Measurements from ENCODE around the gene CDC14A. TPM values are rescaled to one million over a fixed set of nuclear protein-coding genes. Genes with fewer than 3 reads are reported as not detected.

Gene CDC14A
- total and polyA plus RNA-seq, 2 experiments from 2014 or later: 7.3 to 14.5 TPM

DNA sequence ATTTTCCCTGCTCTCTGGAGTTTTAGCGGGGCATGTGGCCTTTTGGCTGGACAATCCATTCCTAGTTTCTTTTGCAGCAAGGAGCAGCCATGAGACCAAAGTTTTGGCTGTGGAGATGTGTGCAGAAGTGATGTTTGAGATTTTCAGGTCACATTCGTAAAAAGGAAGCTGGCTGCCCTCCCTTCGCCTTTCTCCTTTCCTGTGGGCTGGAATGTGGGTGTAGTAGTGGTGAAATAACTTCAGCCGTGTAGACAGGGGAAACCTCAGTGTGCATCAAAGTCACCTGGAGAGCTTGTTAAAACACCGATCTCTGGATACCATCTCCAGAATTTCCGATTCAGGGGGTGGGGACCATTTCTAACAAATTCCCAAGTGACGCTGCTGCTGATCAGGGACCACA, 180.3 kb downstream of the CDC14A start:
- H3K79me2 ChIP-seq: no peaks in the 10 kb centered on the region
- H4K20me1 ChIP-seq (ENCODE audit: insufficient read depth, poor library complexity, severe bottlenecking): no peaks in the 10 kb centered on the region
- H3K9me3 ChIP-seq (ENCODE audit: low read depth): no peaks in the 10 kb centered on the region
- WGBS (ENCODE audit: low lambda C conversion rate, missing lambda C conversion rate): 81% methylated on average over 7 of the region's 7 CpGs
- no peak for TF ChIP-seq EZH2phosphoT487 (IDR thresholded peaks at IDR 0.05; ENCODE audit: low read depth, severe bottlenecking, unreplicated experiment)
- H3K36me3 ChIP-seq (replicated peaks; ENCODE audit: insufficient read depth, low read depth): no peaks in the 10 kb centered on the region
- H2AFZ ChIP-seq: no peak overlapping the region
- no peak overlapping the region for H3K4me2 ChIP-seq
- H3K27me3 ChIP-seq: peaks cover 32% of the 10 kb centered on the region
- no peaks in the 10 kb centered on the region for H3K4me1 ChIP-seq (ENCODE audit: insufficient read depth)
- no peak overlapping the region for H3K27ac ChIP-seq
- no peak for DNase-seq (ENCODE audit: low spot score)
- H3K4me3 ChIP-seq: no peak overlapping the region
- no peaks in the 10 kb centered on the region for H3K9me2 ChIP-seq (replicated peaks; ENCODE audit: insufficient read depth)

DNA sequence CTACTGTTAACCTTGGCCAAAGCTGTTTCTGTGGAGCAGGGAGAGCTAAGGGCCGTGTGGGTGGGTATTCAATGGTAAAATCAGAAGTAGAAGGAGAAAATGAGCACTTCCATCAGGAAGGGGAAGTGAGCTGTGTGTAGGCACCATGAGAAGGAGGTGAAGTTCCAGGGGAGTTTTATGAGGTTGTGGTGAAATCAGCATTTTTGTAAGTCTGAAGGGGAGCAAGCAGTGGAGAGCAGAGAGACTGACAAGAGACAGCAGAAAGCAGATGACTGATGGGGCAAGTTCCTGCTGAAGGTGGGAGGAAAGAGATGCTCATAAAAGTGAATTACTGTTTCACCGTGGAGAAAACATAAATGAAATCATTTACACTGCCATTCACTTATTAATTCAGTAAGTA, 183.0 kb downstream of the CDC14A start:
- H2AFZ ChIP-seq: no peak overlapping the region
- 64% methylated on average over 2 of the region's 2 CpGs for WGBS (ENCODE audit: low lambda C conversion rate, missing lambda C conversion rate)

DNA sequence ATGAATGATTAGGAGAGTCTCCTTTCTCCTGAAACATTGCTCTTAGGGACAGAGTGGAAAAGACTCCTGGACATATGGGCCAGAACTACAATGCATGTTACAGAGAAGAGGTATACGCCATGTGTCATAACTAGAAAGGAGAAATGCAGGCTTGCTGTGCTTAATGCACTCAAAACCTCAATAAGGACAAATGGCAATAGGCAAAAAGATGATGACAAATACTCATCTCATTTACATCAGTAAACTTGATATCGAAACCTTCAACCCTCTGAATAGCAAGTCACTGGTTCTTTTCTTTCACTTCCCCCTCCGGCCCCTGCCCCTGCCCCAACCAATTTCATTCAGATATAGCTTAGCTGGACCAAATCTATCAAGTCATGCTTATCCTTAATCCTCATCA, 183.7 kb downstream of the CDC14A start:
- no peaks in the 10 kb centered on the region for H4K20me1 ChIP-seq (ENCODE audit: insufficient read depth, poor library complexity, severe bottlenecking)

More for the DNA sequence above, 183.0 kb downstream of the CDC14A start:
- no peaks in the 10 kb centered on the region for H3K79me2 ChIP-seq
- DNase-seq (ENCODE audit: low spot score): no peak
- no peak overlapping the region for H3K4me2 ChIP-seq
- H3K36me3 ChIP-seq (replicated peaks; ENCODE audit: insufficient read depth, low read depth): no peaks in the 10 kb centered on the region
- peaks cover 9% of the 10 kb centered on the region for H3K4me1 ChIP-seq (ENCODE audit: insufficient read depth)
- no peak overlapping the region for H3K27ac ChIP-seq
- peaks cover 55% of the 10 kb centered on the region for H3K27me3 ChIP-seq
- H3K9me3 ChIP-seq (ENCODE audit: low read depth): no peaks in the 10 kb centered on the region
- no peaks in the 10 kb centered on the region for H3K9me2 ChIP-seq (replicated peaks; ENCODE audit: insufficient read depth)
- TF ChIP-seq, protein P1, sequence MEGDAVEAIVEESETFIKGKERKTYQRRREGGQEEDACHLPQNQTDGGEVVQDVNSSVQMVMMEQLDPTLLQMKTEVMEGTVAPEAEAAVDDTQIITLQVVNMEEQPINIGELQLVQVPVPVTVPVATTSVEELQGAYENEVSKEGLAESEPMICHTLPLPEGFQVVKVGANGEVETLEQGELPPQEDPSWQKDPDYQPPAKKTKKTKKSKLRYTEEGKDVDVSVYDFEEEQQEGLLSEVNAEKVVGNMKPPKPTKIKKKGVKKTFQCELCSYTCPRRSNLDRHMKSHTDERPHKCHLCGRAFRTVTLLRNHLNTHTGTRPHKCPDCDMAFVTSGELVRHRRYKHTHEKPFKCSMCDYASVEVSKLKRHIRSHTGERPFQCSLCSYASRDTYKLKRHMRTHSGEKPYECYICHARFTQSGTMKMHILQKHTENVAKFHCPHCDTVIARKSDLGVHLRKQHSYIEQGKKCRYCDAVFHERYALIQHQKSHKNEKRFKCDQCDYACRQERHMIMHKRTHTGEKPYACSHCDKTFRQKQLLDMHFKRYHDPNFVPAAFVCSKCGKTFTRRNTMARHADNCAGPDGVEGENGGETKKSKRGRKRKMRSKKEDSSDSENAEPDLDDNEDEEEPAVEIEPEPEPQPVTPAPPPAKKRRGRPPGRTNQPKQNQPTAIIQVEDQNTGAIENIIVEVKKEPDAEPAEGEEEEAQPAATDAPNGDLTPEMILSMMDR (IDR thresholded peaks at IDR 0.05; ENCODE audit: poor library complexity): no peak
- no peaks in the 10 kb centered on the region for H4K20me1 ChIP-seq (ENCODE audit: insufficient read depth, poor library complexity, severe bottlenecking)
- H3K4me3 ChIP-seq: no peak overlapping the region

DNA sequence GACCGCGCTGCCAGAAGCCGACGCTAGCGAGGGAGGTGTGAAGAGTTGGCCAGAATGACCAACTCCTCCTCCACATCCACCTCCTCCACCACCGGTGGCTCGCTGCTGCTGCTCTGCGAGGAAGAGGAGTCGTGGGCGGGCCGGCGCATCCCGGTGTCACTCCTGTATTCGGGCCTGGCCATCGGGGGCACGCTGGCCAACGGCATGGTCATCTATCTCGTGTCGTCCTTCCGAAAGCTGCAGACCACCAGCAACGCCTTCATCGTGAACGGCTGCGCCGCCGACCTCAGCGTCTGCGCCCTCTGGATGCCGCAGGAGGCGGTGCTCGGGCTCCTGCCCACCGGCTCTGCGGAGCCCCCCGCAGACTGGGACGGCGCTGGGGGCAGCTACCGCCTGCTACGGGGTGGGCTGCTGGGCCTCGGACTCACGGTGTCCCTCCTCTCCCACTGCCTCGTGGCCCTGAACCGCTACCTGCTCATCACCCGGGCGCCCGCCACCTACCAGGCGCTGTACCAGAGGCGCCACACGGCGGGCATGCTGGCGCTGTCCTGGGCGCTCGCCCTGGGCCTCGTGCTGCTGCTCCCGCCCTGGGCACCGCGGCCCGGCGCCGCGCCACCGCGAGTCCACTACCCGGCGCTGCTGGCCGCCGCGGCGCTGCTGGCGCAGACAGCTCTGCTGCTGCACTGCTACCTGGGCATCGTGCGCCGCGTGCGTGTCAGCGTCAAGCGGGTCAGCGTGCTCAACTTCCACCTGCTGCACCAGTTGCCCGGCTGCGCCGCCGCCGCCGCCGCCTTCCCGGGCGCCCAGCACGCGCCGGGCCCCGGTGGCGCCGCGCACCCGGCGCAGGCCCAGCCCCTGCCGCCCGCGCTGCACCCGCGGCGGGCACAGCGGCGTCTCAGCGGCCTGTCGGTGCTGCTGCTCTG, 186.9 kb downstream of the CDC14A start:
- peaks cover 9% of the 10 kb centered on the region for H3K4me1 ChIP-seq (ENCODE audit: insufficient read depth)
- H4K20me1 ChIP-seq (ENCODE audit: insufficient read depth, poor library complexity, severe bottlenecking): no peaks in the 10 kb centered on the region
- H3K79me2 ChIP-seq: no peaks in the 10 kb centered on the region
- no peaks in the 10 kb centered on the region for H3K9me2 ChIP-seq (replicated peaks; ENCODE audit: insufficient read depth)
- peak overlapping the region; percentile 45 for H2AFZ ChIP-seq
- WGBS (ENCODE audit: low lambda C conversion rate, missing lambda C conversion rate): 3% methylated on average over 102 of the region's 105 CpGs
- no peaks in the 10 kb centered on the region for H3K9me3 ChIP-seq (ENCODE audit: low read depth)
- peaks cover 82% of the 10 kb centered on the region for H3K27me3 ChIP-seq
- no peak overlapping the region for H3K27ac ChIP-seq
- peak; percentile 22 for DNase-seq (ENCODE audit: low spot score)
- H3K4me2 ChIP-seq: peak overlapping the region; percentile 94
- H3K4me3 ChIP-seq: peak overlapping the region; percentile 33
- TF ChIP-seq, protein P1 (IDR thresholded peaks at IDR 0.05; ENCODE audit: poor library complexity): no peak
- peak; percentile 15 for TF ChIP-seq EZH2 (IDR thresholded peaks at IDR 0.05; ENCODE audit: borderline replicate concordance)
- H3K36me3 ChIP-seq (replicated peaks; ENCODE audit: insufficient read depth, low read depth): no peaks in the 10 kb centered on the region

More for the DNA sequence above, 183.7 kb downstream of the CDC14A start:
- Histone ChIP-seq H3K4me2 (no peak overlapping the region), H3K9me2 (replicated peaks; ENCODE audit: insufficient read depth) (no peaks in the 10 kb centered on the region), H3K27me3 (peaks cover 63% of the 10 kb centered on the region), H2AFZ (no peak overlapping the region), H3K4me1 (ENCODE audit: insufficient read depth) (peaks cover 9% of the 10 kb centered on the region), H3K9me3 (ENCODE audit: low read depth) (no peaks in the 10 kb centered on the region), H3K27ac (no peak overlapping the region), H3K36me3 (replicated peaks; ENCODE audit: insufficient read depth, low read depth) (no peaks in the 10 kb centered on the region), H3K79me2 (no peaks in the 10 kb centered on the region), H3K4me3 (no peak overlapping the region)
- DNase-seq (ENCODE audit: low spot score): no peak
- TF ChIP-seq EZH2phosphoT487 (IDR thresholded peaks at IDR 0.05; ENCODE audit: low read depth, severe bottlenecking, unreplicated experiment) (no peak), EZH2 (IDR thresholded peaks at IDR 0.05; ENCODE audit: borderline replicate concordance) (no peak)
- TF ChIP-seq, protein P1 (IDR thresholded peaks at IDR 0.05; ENCODE audit: poor library complexity): no peak
- 98% methylated on average over 3 of the region's 3 CpGs for WGBS (ENCODE audit: low lambda C conversion rate, missing lambda C conversion rate)

All from hepatocyte (in vitro differentiated cells).